Hypothalamus (tissue), 51 donors: ENCODE results near the gene LIMCH1.

Experiments used
- DNase-seq, 51 donors: peaks; one replicate each; lab custom pipeline; 2025; lab: John Stamatoyannopoulos, UW

Gene LIMCH1

DNA sequence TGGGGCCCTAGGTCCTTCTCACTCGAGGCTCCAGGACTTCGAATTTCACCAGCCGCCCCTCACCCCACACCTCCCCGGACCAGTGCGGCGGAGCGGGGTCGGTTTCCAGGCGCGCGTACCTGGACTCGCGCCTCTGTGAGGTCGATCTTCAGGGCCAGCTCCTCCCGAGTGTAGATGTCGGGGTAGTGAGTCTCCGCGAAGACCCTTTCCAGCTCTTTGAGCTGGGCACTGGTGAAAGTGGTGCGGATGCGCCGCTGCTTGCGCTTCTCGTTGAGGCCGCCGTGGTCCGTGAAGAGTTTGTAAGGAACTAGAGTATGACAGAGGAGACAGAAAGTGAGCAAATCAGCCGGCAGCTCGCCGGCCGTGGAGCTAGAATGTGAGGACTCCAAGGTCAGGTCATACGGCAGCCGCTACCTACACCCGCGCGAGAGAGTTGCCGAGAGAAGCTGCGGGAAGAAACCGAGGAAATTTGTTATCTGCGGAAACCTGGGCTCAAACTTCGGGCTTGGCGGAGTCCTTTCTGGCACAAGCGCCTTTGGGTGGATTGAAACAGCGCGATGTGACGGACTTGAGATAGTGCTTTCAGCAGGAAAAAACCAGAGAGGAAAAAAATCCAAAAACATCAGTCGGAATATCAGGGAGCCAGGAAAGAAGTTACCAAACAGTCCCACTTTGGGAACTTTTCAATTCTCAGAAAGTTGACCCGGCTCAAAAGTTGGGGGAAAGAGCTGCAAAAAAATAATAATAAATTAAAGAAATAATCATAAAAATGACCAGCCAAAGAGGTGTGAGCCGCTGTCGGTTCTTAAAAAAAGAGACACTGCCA, 209.5 kb downstream of the LIMCH1 start:
- DNase-seq: no peak

DNA sequence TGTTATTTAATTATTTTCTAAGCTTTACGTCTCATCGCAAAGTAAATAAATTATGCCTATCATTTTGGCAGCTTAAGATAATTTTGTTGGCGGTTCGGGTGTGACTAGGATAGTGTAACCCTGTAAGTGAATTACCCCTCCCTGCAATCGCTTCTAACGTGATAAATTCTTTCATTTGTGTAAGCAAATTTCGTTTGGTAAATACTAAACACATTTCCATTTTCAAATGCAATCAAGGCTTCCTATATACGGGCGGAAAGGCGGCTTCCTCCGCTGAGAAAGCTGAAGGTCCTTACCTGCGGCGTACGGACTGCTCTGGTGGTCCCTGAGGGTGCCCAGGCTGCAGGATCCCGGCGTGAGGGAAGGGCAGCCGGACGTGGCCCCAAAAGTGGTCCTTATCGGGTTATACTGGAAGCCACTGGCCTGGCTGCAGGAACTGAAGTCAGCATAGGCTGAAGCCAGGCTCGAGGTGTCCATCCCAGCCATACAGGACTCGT, 210.2 kb downstream of the LIMCH1 start:
- DNase-seq: no peak

DNA sequence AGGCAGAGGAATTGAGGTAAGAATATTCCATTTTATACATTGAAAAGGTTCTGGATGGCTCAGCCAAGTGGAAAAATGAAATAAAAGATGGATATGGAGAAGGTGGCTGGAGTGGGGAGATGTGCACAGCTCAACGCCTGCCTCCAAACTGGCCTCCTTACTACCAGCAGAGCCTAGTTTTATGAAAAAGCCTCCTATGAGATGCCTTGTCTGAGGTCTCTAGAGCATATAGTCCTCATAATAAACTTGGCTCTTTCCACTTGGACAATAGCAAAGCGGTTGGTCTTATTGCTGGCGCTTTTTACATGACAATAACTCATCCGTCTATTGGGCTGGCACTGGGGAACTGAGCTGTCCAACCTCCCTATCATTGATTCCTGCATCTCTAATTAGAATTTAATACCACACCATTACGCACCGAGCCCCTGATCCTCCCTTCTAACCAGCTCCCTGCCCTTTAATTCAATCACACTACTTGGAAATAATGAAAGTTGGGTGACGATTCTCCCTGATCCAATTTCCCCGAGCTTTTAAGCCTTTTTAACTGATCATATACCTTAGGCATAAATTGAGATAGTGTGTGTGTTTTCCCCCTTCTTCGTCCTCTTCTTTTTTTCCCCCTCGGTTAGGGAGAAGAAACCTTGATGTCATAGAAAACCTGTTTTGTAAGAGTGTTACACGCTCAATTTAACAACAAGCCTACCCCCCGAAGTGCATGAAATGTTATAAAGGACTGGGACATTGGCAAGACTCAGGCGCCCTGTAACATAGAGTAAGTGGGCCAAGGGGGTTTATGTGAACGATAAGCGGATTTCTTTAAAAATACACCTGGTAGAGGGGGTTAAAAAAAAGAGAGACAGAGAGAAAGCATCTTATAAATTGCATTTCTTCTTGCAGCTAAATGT, 210.9 kb downstream of the LIMCH1 start, which contains the start of gene PHOX2B:
Gene PHOX2B, minus strand, starts transcription at position 155 of the 905 bp plus-strand sequence. Its CDS starts 115 bp downstream, at position 40.
- no peak for DNase-seq

DNA sequence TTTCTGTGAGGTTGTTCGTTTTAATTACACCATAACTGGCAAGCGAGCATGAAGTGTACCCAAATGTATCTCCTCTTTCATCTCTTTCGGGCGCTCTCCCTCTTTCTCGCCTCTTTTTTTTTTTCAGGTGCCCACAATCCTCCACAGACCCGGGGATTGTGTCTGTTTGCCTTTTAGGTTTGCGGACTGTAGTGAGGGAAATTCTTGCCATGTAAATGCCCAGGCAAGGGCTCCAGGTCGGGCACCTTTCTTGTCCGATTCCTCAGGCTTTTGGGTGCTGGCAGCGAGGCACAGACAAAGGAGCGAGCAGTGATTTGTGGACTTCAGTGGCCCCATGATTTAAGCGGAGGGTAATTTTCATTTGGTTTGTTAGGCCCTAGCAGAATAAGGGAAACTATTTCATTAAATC, 211.7 kb downstream of the LIMCH1 start:
- DNase-seq: no peak
